Raji (cell line): ENCODE data around the gene IGSF3.

Experiments
- POLR2A ChIP-seq: IDR thresholded peaks from 2 replicates; pipeline ENCODE4 v1.6.1; 2011; ENCODE audit warnings: low read depth, low read length, control low read depth; ENCODE audit not compliant: insufficient read depth

The IGSF3 gene

DNA sequence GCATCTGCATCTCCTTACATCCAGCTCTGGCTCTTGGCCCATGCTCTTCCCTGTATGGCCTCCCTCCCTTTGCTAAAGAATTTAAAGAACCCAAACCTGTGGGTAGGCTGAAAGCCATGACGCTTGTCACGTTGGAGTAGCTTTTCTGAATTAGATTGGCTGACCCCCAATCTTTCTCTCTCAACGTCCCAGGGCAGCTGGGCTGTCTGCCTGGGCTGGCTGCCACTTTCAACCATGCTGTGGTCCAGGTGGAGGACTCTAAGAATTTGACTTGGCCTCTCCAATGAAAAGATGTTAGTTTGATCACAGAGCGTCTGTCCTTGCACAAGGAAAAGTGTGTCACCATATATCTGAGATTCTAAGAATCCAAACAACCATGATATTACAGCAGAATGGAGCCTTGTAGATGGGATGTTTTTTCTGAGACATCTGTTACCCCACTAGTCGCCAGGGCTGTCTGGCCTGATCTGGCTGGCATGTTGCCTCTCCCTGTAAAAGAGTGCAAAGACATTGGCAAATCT is 6.5 kb upstream of the IGSF3 start:
- TF ChIP-seq POLR2A: no peak

DNA sequence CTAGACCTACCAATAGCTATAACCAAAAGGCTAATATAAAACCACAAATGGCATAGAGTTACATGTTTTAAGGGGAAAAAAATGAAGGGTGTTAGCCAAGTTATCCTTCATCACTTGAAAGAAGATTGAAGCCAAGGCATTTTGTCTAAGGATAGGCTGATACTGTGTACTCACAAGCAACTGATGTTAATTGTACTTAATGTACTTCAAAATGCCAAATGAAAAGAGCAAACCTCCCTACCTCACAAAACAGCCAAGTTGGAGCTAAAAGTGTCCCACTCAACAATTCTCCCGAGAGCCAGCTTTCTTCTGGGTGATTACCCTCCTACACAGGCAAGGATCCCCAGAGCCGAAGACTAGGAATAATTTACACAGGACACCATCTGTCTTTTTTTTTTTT is 4.4 kb upstream of the IGSF3 start:
- no peak for TF ChIP-seq POLR2A

DNA sequence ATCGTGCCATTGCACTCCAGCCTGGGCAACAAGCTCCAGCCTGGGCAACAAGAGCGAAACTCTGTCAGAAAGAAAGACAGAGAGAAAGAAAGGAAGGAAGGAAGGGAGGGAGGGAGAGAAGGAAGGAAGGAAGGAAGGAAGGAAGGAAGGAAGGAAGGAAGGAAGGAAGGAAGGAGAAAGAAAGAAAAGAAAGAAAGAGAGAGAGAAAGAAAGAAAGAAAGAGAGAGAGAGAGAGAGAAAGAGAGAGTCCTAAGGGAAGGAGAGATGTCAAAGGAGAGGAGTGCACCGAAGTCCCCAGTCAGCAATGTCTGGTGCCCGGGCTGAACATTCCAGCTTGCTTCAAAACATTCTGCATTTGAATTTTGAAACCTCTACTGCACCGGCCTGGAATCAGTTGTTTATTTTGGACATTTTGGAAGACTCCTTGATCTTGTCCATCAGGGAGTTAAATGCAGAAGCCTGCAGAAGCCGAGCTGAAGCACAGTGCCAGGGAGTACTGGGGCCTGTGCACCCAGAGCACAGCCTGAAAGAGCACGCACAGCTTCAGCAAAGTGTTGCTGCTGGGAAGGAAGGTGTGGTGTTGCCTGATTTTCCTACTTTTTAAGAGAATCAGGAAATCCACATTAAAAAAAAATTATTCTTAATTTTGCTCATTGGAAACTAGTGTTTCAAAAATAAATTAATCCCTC is 3.7 kb upstream of the IGSF3 start:
- no peak for TF ChIP-seq POLR2A

DNA sequence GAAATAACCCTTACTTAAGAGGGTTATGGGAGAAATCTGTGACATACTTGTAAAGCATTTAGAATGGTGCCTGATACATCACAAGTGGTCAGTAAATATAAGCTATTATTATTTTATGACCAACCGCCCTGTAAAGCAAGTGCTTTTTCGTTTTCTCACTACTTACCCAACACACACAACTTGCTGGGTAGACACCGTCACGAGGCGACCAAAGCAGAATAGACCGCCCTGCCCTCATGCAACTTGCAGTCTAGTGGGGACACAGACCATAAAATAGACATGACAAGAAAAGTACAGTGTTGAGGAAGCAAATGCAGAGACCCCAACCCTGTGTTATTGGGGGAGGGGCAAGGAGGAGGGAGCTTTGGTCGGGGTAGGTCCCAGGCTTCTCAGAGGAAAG is 744 bp upstream of the IGSF3 start:
- no peak for TF ChIP-seq POLR2A

DNA sequence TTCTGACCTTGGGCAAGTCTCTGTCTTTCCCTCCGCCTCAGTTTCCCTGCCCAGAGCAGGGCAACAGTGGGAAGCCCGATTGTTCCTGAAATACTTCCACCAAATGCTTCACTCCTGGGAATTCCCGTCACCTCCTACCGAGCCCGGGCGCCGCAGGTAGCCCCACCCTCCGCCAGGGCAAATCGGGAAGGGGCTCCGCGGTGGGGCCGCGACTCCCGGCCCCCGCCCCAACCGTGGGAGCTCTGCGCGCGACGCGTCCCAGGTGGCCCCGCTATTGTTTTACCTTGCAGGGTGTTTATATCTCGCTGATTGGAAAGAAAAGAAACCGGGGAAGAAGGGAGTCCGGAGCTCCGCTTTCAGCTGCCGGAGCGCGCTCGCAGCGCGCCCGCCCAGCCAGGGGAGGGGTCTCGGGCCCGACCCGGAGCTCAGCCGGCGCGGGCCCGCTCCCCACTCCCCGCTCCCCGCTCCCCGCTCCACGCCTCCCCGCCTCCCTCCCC is 407 bp downstream of the IGSF3 start:
- no peak for TF ChIP-seq POLR2A

DNA sequence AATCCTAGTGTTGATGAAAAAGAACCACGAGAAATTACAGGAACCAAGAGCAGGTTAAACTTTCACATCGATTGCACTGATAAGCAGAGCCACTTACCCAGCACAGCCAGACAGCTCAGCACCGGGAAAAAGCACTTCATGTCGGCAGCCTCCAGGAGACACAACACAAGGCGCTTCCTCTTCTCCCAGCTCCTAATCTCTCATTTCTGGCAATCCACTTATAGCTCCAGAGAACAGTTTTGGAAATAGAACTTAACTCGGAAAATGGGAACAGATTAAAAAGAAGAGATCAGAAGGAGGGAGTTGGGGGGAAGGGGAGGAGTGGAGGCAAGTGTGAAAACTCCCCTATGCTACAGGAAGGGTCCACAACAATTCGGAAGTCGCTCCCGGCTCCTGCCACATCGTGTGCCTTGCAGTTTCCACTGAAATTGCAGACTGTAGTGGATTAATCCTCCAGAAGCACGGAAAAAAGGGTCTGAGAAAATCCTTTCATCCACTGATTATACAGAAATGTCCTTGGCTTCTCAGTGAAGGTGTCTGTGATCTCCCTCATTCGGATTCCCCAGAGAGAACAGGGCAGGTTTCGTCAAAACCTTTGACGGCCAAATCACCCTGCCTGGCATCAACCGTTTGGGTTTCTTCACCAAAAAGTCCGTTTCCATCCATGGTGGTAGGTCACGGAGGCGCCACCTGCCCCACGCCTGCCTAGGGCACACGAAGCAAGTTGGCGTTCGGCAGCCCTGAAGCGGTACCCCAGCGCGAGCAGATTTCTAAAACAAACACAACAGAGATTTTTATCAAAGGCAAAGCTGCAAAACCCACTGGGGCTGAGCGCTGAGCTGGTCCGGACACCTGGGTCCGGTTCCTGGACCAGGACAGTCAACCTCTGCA is 1.1 kb downstream of the IGSF3 start:
- TF ChIP-seq POLR2A: no peak

DNA sequence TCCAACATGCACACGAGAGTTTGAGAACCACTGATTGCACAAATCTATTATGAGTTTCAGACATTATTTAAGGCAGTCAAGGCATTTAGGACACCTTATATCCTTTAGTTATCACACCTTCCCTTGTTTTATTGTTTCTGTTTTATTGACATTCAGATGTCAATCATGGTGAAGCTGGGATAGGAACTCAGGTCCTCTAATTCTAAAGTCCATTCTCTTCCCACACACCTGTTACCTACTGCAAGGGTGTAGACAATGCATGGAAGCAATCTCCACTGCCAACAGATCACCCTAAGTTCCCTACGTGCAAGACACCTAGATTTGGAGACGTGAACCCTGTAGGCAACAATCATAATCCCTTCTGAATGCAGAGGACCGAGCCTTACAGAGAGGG is 2.6 kb downstream of the IGSF3 start:
- no peak for TF ChIP-seq POLR2A

DNA sequence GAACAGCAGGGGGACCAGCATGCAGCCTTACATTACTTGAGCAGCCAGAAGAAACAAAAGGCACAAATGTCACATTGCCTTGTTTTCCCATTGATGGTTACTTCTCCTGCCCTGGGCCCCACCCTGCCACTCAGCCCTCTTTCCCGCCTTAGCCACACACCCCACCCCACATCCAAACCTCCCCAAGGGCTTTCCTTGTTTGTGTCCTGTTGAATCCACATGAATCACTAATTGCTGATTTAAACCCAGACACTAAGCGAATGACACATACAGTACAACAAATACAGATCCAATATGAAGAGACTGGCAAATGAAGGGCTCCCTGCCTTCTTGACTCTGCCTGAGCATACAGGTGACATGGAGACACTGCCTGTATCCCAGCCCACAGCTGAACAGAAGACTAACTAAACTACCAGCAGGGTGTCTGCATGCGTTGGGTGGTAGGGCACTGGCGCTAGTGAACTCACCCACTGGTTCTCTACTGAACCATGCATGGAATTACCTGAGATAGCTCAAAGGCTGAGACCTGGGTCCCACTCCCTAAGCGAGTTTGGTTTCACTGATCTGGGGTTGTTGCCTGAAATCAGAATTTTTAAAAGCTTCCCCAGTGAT is 3.1 kb downstream of the IGSF3 start:
- TF ChIP-seq POLR2A: no peak

DNA sequence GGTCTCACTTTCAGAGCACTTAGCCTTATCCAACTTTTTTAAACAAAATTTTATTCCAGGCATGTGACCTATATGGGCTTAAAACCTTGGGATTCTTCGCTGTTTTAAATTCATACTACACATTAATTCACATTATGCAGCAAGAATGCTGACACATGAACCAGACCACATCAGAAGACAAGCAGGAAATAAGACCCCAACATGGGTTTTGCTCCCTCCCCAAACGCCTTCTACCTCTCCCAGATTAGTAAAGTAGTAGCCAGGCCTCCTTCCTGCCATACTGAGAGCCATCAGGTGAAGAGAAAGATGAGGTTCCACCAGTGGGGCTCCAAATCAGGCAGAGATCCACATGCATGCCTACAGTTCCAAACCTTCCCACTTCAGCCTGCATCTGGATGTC is 3.7 kb downstream of the IGSF3 start:
- TF ChIP-seq POLR2A: no peak

DNA sequence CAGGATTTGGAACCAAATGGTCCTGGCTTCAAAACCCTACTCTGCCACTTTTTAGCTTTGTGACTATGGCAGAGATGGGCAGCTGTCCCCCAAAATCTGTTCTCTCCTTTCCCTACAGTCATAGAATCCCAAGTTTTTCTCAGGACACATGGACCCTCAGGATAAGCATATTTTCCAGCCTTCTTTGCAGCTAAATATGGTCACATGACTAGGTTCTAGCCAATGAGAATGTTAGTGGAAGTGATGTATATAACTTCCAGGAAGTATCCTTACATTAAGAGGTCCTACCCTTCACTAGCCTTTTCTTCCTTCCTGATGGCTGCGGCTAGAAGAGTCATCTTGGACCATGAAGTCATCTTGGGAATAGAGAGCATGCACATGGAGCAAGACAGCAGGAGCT is 5.9 kb downstream of the IGSF3 start:
- TF ChIP-seq POLR2A: no peak

DNA sequence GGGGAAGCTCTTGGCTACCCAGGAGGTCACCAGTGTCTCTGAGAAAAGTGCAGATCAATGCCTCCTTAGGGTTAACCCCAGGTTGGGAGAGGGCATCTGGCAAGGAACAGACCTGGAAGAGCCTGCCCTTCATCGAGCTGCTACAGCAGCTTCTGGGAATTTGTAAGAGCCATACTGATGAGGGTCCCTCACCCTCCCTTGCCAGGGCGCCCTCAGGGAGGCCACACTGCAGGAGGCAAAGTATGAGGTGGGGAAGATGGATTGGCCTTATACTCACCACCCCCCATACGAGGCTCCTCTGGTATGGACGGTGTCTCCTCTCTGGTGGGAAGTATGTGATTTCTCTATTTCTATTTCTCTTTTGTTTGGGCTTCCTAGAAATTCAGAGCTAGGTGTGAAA is 13.2 kb downstream of the IGSF3 start:
- TF ChIP-seq POLR2A: no peak

DNA sequence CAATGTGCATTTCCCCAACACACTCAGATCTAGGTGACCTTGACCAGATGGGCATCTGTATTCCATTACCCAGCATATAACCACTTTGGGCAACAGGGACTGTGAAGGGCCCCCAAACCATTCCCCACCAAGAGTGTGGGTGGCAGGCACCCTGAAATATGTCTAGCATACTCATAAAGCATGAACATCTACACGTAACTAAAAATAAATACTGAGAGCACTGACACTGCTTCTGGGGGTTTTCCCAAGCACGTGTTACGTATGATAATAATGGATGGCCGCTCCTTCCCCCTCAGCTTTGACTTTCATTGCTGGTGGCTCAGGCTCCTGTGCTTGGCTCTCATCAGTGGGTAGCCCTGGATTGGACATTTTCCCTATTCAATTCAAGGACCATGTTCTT is 39.1 kb downstream of the IGSF3 start:
- no peak for TF ChIP-seq POLR2A

DNA sequence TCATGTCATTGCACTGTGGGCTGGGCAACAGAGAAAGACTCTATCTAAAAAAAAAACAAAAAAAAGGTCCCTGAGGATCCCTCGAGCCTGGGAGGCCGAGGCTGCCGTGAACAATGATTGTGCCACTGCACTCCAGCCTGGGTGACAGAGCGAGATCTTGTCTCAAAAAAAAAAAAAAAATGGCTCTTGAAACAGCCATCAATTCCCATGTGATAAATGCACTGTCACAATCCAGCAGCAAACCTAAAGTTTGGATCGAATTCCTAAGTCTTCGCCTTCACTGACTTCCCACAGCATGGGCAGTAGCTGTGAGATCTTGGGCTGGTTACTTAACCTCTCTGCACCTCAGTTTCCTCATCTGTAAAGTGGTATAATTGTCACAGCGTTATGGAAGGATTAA is 43.5 kb downstream of the IGSF3 start:
- no peak for TF ChIP-seq POLR2A

DNA sequence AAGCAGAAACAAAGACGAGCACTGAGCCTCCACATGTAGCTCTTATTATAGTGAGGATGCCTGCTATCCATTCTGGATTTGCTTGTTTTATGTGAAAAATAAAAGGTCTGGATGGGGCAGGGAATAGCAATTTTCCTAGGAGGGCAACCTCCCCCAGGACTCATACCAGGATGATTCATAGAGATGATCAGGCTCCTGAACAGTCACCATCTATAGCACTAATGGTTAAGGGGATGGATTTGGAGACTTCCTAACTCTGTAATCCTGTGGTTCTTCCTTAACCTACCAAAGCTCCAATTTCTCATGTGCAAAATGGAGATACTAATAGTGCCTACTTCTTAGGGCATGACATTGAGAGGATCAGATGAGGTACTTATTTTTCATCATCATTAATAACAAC is 62.2 kb downstream of the IGSF3 start:
- no peak for TF ChIP-seq POLR2A

DNA sequence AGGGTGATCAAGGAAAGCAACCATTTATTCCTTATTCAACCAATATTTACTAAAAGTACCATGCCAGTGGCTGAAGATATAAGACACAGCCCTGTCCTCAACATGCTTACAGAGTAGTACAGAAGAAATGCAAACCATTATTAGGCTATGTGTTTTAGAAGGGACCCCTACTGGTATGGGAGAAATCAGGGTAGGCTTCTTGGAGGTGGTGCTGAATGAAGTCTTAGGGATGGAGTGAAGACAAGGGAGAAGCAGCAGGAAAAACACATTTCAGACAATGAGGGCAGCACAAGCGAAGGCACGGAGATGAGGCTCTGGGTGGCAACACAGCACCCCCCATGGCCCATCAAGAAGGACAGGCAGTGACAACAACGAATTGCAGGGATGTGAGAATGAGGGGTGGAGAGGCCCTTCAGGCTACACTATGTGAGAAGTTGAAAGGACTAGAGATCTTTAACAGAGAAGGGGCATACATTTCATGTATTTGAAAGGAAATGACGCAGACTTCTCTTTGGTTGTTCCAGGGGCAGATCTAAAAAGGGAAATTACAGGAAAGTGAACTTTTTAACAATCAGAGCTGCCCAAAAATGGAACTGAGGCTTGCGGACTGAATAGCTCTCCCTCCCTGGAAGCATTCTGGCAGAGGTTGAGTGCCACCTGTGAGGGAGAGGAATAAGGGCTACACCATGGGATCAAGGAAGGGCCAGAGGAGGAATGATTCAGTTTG is 79.9 kb downstream of the IGSF3 start:
- no peak for TF ChIP-seq POLR2A
